Neural crest cell (in vitro differentiated cells): ENCODE data around the gene INPP5F. TPM values are rescaled to one million over a fixed set of nuclear protein-coding genes. Genes with fewer than 3 reads are reported as not detected.
"Not testable (repeated sequence)": the region's sequence is repeated elsewhere in the genome, so short reads cannot be mapped to it uniquely, and the experiment has no call there.

Source experiments
- DNase-seq: peaks from one replicate; pipeline ENCODE4 v3.0.0; 2021; ENCODE audit warnings: low read depth, mixed read lengths, low spot score
- H3K27ac Mint-ChIP-seq: one replicate; pipeline ENCODE4 v1.8.0; 2021; ENCODE audit warnings: mild to moderate bottlenecking, mixed read lengths; ENCODE audit not compliant: unreplicated experiment
- H3K27me3 Mint-ChIP-seq: 2 replicates; pipeline ENCODE4 v1.8.0; 2021; ENCODE audit warnings: low read depth, mild to moderate bottlenecking, mixed read lengths
- H3K36me3 Mint-ChIP-seq: 2 replicates; pipeline ENCODE4 v1.8.0; 2021; ENCODE audit warnings: low read depth, mild to moderate bottlenecking, mixed read lengths
- H3K4me1 Mint-ChIP-seq: 2 replicates; pipeline ENCODE4 v1.8.0; 2021; ENCODE audit warnings: mixed read lengths
- H3K4me3 Mint-ChIP-seq: one replicate; pipeline ENCODE4 v1.8.0; 2021; ENCODE audit warnings: mild to moderate bottlenecking, mixed read lengths
- H3K9me3 Mint-ChIP-seq: 2 replicates; pipeline ENCODE4 v1.8.0; 2021; ENCODE audit warnings: mixed read lengths
- CTCF ChIP-seq: fragments of 200-600 bp; sonication (generic); conservative IDR thresholded peaks from 2 replicates; pipeline ENCODE4 v1.5.0; 2021; ENCODE audit warnings: antibody characterized with exemption, mild to moderate bottlenecking
- total RNA-seq: library from RNA; stranded (reverse); gene quantifications from 2 replicates; pipeline ENCODE4 v1.2.1, GENCODE V29; 2021

INPP5F gene
- total RNA-seq, 1 donor from 2014 or later, result 95.4 TPM

- DNase-seq, result no peak
- Mint-ChIP-seq H3K4me3 (no peak overlapping the region), H3K36me3 (peaks cover 6% of the 10 kb centered on the region), H3K9me3 (peaks cover 12% of the 10 kb centered on the region), H3K27ac (no peak overlapping the region), H3K4me1 (peaks cover 40% of the 10 kb centered on the region), H3K27me3 (no peaks in the 10 kb centered on the region)
- no peak for TF ChIP-seq CTCF
Measured at GRCh38 chr10:119702583-119702982, 23.3 kb upstream of the INPP5F start.

- Mint-ChIP-seq H3K4me3 (no peak overlapping the region), H3K9me3 (peaks cover 12% of the 10 kb centered on the region)
- TF ChIP-seq CTCF, result no peak
Measured at GRCh38 chr10:119703903-119704508, 21.8 kb upstream of the INPP5F start.

GRCh38 chr10:119705434-119705831 lies 20.4 kb upstream of the INPP5F start:
- Mint-ChIP-seq H3K36me3 (peaks cover 8% of the 10 kb centered on the region), H3K9me3 (peaks cover 12% of the 10 kb centered on the region), H3K4me3 (no peak overlapping the region), H3K4me1 (peaks cover 40% of the 10 kb centered on the region), H3K27ac (no peak overlapping the region), H3K27me3 (no peaks in the 10 kb centered on the region)
- no peak for TF ChIP-seq CTCF
- no peak for DNase-seq

More at GRCh38 chr10:119703903-119704508, 21.8 kb upstream of the INPP5F start:
- H3K27ac Mint-ChIP-seq, result no peak overlapping the region
- DNase-seq, result no peak
- peaks cover 4% of the 10 kb centered on the region for H3K36me3 Mint-ChIP-seq
- H3K4me1 Mint-ChIP-seq, result peaks cover 43% of the 10 kb centered on the region
- no peaks in the 10 kb centered on the region for H3K27me3 Mint-ChIP-seq

GRCh38 chr10:119706521-119707278 lies 19.1 kb upstream of the INPP5F start:
- Mint-ChIP-seq H3K4me1 (peaks cover 31% of the 10 kb centered on the region), H3K27ac (no peak overlapping the region), H3K27me3 (no peaks in the 10 kb centered on the region), H3K4me3 (no peak overlapping the region), H3K36me3 (peaks cover 12% of the 10 kb centered on the region), H3K9me3 (peaks cover 15% of the 10 kb centered on the region)
- TF ChIP-seq CTCF, result no peak
- no peak for DNase-seq

- H3K9me3 Mint-ChIP-seq, result peaks cover 15% of the 10 kb centered on the region
- not testable (repeated sequence) for DNase-seq, H3K27me3 Mint-ChIP-seq, H3K4me3 Mint-ChIP-seq, H3K27ac Mint-ChIP-seq
- H3K4me1 Mint-ChIP-seq, result peaks cover 25% of the 10 kb centered on the region
- H3K36me3 Mint-ChIP-seq, result peaks cover 12% of the 10 kb centered on the region
Measured at GRCh38 chr10:119707331-119707730, 18.5 kb upstream of the INPP5F start.

GRCh38 chr10:119710935-119711334 lies 14.9 kb upstream of the INPP5F start:
- DNase-seq, H3K27me3 Mint-ChIP-seq, H3K27ac Mint-ChIP-seq, H3K4me3 Mint-ChIP-seq: not testable (repeated sequence)
- peaks cover 12% of the 10 kb centered on the region for H3K36me3 Mint-ChIP-seq
- peaks cover 32% of the 10 kb centered on the region for H3K4me1 Mint-ChIP-seq
- peaks cover 15% of the 10 kb centered on the region for H3K9me3 Mint-ChIP-seq
